Testis (tissue), 3 donors: ENCODE data around the gene C1R. TPM values are rescaled to one million over a fixed set of nuclear protein-coding genes. Genes with fewer than 3 reads are reported as not detected.

Experiments used
- DNase-seq: peaks from one replicate; pipeline ENCODE4 v3.0.0-alpha.2; 2019
- H3K27ac ChIP-seq, 2 donors: fragments of 200-600 bp; sonication (generic); one replicate each; pipeline ENCODE4 v1.5.1; 2019
- H3K27me3 ChIP-seq: fragments of 200-600 bp; sonication (generic); one replicate; pipeline ENCODE4 v1.5.1; 2019
- H3K36me3 ChIP-seq: fragments of 200-600 bp; sonication (generic); one replicate; pipeline ENCODE4 v1.5.1; 2017; ENCODE audit warnings: low read depth; ENCODE audit errors: missing control alignments
- H3K4me1 ChIP-seq: fragments of 200-600 bp; sonication (generic); one replicate; pipeline ENCODE4 v1.5.1; 2019
- H3K4me3 ChIP-seq, 2 donors: fragments of 200-600 bp; sonication (generic); one replicate each; pipeline ENCODE4 v1.5.1; 2017 to 2019
- H3K9me3 ChIP-seq: fragments of 200-600 bp; sonication (generic); one replicate; pipeline ENCODE4 v1.5.1; 2017
- POLR2A ChIP-seq: fragments of 450-650 bp; IDR thresholded peaks from one replicate; pipeline ENCODE4 v1.6.1; 2017; ENCODE audit warnings: antibody characterized with exemption, mild to moderate bottlenecking, moderate library complexity
- WGBS, 2 donors: methylation state at CpG; one replicate each; pipeline ENCODE4 v1.1.5; 2018; 5-methylcytosine and 5-hydroxymethylcytosine counted together
- intact Hi-C: fragments of 100-400 bp; cut with DNase I; formaldehyde crosslinking; loops from one replicate; pipeline ENCODE4 v1.15.1; 2023; ENCODE audit warnings: low total_unique reads
- polyA plus RNA-seq: library from polyadenylated mRNA; stranded (reverse); fragments of 350-450 nt; fragmentation: Illumina TruSeq; extraction: RNeasy Lipid Tissue Mini Kit (QIAGEN cat#74804); gene quantifications from one replicate; pipeline ENCODE4 v1.2.3, GENCODE V29; 2014; ENCODE audit warnings: low read depth, low replicate concordance; ENCODE audit not compliant: insufficient read depth
- total RNA-seq, 2 donors: library from RNA; depleted of rRNA; stranded (reverse); fragments of >200 nt; gene quantifications; one replicate each; pipeline ENCODE4 v1.2.3, GENCODE V29; 2016
- TF ChIP-seq, protein P1 (sequence below), 3 experiments: fragments of 450-650 bp in 2 of 3; fragments of 200-600 bp in 1 of 3; sonication (generic) in 1 of 3; IDR thresholded peaks; one replicate each; pipeline ENCODE4 v1.5.1; 2016 to 2019; ENCODE audit warnings: antibody characterized with exemption in 3 of 3, mild to moderate bottlenecking in 2 of 3, moderate library complexity in 1 of 3

C1R gene
- total and polyA plus RNA-seq, 3 donors from 2014 or later = 51.4 to 330 (median 174) TPM

DNA sequence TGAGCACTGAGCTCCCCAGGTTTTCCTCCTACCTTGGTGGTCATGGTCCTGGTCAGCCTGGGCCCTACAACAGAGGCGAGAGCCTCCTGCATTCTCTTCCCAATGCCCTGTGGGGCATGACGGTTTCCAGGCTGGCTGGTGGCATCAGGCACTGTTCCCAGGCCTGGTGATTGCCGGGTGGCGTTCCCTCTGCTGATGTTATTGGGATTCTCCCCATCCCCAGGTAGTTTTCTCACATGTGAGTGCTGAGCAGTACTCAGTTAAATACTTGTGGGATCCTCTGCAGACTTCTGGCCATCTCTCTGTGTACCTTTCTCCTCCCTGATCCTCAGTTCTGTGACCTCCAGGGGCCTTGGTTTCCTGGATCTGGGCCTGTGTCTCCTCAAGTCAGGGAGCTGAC lies 15.8 kb downstream of the C1R start:
- TF ChIP-seq, protein P1, sequence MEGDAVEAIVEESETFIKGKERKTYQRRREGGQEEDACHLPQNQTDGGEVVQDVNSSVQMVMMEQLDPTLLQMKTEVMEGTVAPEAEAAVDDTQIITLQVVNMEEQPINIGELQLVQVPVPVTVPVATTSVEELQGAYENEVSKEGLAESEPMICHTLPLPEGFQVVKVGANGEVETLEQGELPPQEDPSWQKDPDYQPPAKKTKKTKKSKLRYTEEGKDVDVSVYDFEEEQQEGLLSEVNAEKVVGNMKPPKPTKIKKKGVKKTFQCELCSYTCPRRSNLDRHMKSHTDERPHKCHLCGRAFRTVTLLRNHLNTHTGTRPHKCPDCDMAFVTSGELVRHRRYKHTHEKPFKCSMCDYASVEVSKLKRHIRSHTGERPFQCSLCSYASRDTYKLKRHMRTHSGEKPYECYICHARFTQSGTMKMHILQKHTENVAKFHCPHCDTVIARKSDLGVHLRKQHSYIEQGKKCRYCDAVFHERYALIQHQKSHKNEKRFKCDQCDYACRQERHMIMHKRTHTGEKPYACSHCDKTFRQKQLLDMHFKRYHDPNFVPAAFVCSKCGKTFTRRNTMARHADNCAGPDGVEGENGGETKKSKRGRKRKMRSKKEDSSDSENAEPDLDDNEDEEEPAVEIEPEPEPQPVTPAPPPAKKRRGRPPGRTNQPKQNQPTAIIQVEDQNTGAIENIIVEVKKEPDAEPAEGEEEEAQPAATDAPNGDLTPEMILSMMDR (IDR thresholded peaks at IDR 0.05) = no peak
- TF ChIP-seq POLR2A = no peak
- WGBS, 2 donors = 92 to 93% methylated on average over 4 of the region's 4 CpGs
- intact Hi-C loops = no loop called here

DNA sequence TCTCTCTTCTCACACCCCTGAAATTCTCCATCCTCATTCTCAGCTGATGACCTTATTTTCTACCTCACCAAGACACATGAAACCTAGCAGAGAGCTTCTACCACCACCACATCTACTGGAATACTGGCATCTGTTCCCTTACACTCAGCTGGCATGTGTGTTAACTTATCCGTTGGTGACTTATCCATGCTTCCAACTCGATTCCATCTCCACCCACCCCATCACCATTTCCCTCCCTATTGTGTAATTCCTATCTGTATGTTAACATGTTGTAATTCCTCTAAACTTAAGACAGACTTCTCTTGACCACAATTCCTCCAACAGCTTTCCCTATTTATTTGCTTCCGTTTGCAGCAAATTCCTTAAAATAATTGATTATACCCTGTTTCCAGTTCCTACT lies 16.3 kb downstream of the C1R start:
- intact Hi-C loops = no loop called here
- H3K27me3 ChIP-seq = no peaks in the 10 kb centered on the region
- WGBS, 2 donors = 78 to 87% methylated on average over 3 of the region's 3 CpGs
- H3K4me1 ChIP-seq = no peaks in the 10 kb centered on the region
- H3K36me3 ChIP-seq = no peaks in the 10 kb centered on the region
- no peaks in the 10 kb centered on the region for H3K9me3 ChIP-seq
- no peak for DNase-seq
- H3K27ac ChIP-seq = no peak overlapping the region
- TF ChIP-seq, protein P1 (IDR thresholded peaks at IDR 0.05) = no peak
- TF ChIP-seq POLR2A = no peak
- no peak overlapping the region for H3K4me3 ChIP-seq

More for the DNA sequence above, 15.8 kb downstream of the C1R start:
- no peaks in the 10 kb centered on the region for H3K27me3 ChIP-seq
- no peak for DNase-seq
- H3K27ac ChIP-seq = no peak overlapping the region
- no peaks in the 10 kb centered on the region for H3K4me1 ChIP-seq
- no peak overlapping the region for H3K4me3 ChIP-seq
- no peaks in the 10 kb centered on the region for H3K9me3 ChIP-seq
- H3K36me3 ChIP-seq = no peaks in the 10 kb centered on the region

DNA sequence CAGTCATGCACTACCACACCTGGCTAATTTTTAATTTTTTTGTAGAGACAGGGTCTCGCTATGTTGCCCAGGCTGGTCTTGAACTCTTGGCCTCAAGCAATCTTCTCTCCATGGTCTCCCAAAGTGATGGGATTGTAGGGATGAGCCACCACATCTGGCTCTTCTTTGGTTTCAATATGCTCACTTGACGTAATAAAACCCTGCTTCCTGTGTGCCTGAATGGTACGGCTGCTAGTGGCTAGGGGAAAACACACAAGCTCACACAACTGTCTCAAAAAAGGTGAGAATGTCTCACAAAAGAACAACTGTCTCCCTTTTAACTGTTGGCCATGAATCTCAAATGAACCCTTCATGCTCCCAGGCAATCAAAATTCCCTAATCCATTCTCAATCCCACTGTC lies 16.7 kb downstream of the C1R start:
- DNase-seq = no peak
- TF ChIP-seq, protein P1 (IDR thresholded peaks at IDR 0.05) = no peak
- no peak for TF ChIP-seq POLR2A
- no peaks in the 10 kb centered on the region for H3K27me3 ChIP-seq
- no peaks in the 10 kb centered on the region for H3K4me1 ChIP-seq
- H3K27ac ChIP-seq = no peak overlapping the region
- no peaks in the 10 kb centered on the region for H3K36me3 ChIP-seq
- 67 to 93% methylated on average over 3 of the region's 3 CpGs for WGBS, 2 donors
- intact Hi-C loops = no loop called here
- H3K4me3 ChIP-seq = no peak overlapping the region
- no peaks in the 10 kb centered on the region for H3K9me3 ChIP-seq

DNA sequence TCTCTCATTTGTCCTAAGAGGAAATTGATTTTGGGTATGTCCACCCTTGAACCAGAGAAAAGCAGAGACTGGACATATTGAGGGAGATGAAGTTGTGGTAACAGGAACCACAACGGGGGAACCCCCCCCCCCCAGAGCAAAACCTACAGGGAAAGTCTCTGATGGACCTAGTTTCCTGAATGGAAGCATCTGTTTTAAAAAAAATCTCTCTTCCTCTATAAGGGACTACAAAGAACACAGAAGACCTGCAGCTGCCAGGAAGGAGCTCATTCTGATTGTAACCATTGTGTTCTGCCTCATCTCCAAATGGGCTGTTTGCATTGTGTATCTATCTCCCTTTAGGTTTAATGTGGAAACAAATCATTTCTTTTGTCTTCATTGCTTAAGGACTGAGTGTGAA lies 18.3 kb downstream of the C1R start:
- peaks cover 3% of the 10 kb centered on the region for H3K4me1 ChIP-seq
- H3K27me3 ChIP-seq = no peaks in the 10 kb centered on the region
- DNase-seq = no peak
- no peaks in the 10 kb centered on the region for H3K36me3 ChIP-seq
- no peak overlapping the region for H3K27ac ChIP-seq
- H3K9me3 ChIP-seq = no peaks in the 10 kb centered on the region
- 22 to 31% methylated on average over 1 of the region's 1 CpG for WGBS, 2 donors
- intact Hi-C loops = no loop called here
- TF ChIP-seq, protein P1 (IDR thresholded peaks at IDR 0.05) = no peak
- TF ChIP-seq POLR2A = no peak
- H3K4me3 ChIP-seq = no peak overlapping the region

DNA sequence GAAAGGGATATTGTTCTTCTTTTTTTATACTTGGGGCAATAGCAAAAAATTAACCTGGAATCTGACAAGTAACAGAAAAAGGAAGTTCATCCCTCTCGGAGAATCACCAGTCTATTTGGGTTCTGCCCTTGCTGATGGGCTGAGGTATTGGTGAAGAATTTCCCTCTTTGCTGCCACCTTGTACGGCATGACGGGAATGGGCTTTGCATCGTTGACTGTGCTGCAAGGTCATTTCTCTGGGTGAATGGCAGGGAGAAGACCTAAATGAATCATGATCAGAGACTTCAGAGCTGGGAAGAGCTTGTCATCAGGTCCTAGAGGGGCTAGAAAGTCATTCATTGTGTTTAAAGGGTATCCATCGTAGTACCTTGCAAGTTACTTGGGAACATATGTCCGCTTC lies 19.7 kb downstream of the C1R start:
- no peaks in the 10 kb centered on the region for H3K27me3 ChIP-seq
- H3K4me3 ChIP-seq = no peak overlapping the region
- WGBS, 2 donors = 89 to 91% methylated on average over 6 of the region's 6 CpGs

More for the DNA sequence above, 19.7 kb downstream of the C1R start:
- DNase-seq = no peak
- Histone ChIP-seq H3K4me1 (peaks cover 11% of the 10 kb centered on the region), H3K9me3 (no peaks in the 10 kb centered on the region), H3K36me3 (no peaks in the 10 kb centered on the region), H3K27ac (no peak overlapping the region)
- intact Hi-C loops = no loop called here
- TF ChIP-seq, protein P1 (IDR thresholded peaks at IDR 0.05) = no peak
- no peak for TF ChIP-seq POLR2A
